SK-N-SH treated with all-trans-retinoic acid at 6 μM for 48 hours (cell line): ENCODE data around the gene SMCO4.

Experiments used
- ARNTL ChIP-seq: fragments of 450-650 bp; formaldehyde crosslinking; IDR thresholded peaks from 2 replicates; pipeline ENCODE4 v1.5.0; 2020; ENCODE audit warnings: low read depth, mild to moderate bottlenecking, moderate library complexity, borderline replicate concordance
- BACH2 ChIP-seq: fragments of 250-450 bp; sonication (Bioruptor Pico); IDR thresholded peaks from 2 replicates; pipeline ENCODE4 v1.9.0; 2021; ENCODE audit warnings: mild to moderate bottlenecking, borderline replicate concordance
- CREB5 ChIP-seq: fragments of 250-450 bp; sonication (Bioruptor Pico); IDR thresholded peaks from 2 replicates; pipeline ENCODE4 v1.5.1; 2020; ENCODE audit warnings: low read depth, mild to moderate bottlenecking, moderate library complexity
- CSDC2 ChIP-seq: fragments of 250-450 bp; sonication (Bioruptor Pico); IDR thresholded peaks from 2 replicates; pipeline ENCODE4 v1.5.0; 2020; ENCODE audit warnings: mild to moderate bottlenecking, moderate library complexity
- ISL1 ChIP-seq: fragments of 250-450 bp; sonication (Bioruptor Pico); IDR thresholded peaks from 2 replicates; pipeline ENCODE4 v2.1.2; 2022; ENCODE audit warnings: mild to moderate bottlenecking, moderate library complexity
- RARB ChIP-seq: fragments of 250-450 bp; sonication (Bioruptor Pico); IDR thresholded peaks from 2 replicates; pipeline ENCODE4 v1.8.0; 2021; ENCODE audit warnings: mild to moderate bottlenecking, moderate library complexity
- ZC3H10 ChIP-seq: fragments of 250-450 bp; sonication (Bioruptor Pico); IDR thresholded peaks from 2 replicates; pipeline ENCODE4 v1.5.1; 2021; ENCODE audit warnings: mild to moderate bottlenecking, moderate library complexity
- ZFP30 ChIP-seq: fragments of 450-650 bp; formaldehyde crosslinking; IDR thresholded peaks from 2 replicates; pipeline ENCODE4 v1.5.0; 2022; ENCODE audit warnings: mild to moderate bottlenecking, moderate library complexity
- ZNF565 ChIP-seq: fragments of 450-650 bp; formaldehyde crosslinking; conservative IDR thresholded peaks from 2 replicates; pipeline ENCODE4 v1.5.0; 2020; ENCODE audit warnings: low read depth, mild to moderate bottlenecking, moderate library complexity
- ZNF8 ChIP-seq: fragments of 450-650 bp; formaldehyde crosslinking; IDR thresholded peaks from 2 replicates; pipeline ENCODE4 v1.5.0; 2020; ENCODE audit warnings: mild to moderate bottlenecking, moderate library complexity
- TF ChIP-seq, protein P1 (sequence below): fragments of 250-450 bp; sonication (Bioruptor Pico); IDR thresholded peaks from 2 replicates; pipeline ENCODE4 v1.5.0; 2020; ENCODE audit warnings: mild to moderate bottlenecking, moderate library complexity

DNA sequence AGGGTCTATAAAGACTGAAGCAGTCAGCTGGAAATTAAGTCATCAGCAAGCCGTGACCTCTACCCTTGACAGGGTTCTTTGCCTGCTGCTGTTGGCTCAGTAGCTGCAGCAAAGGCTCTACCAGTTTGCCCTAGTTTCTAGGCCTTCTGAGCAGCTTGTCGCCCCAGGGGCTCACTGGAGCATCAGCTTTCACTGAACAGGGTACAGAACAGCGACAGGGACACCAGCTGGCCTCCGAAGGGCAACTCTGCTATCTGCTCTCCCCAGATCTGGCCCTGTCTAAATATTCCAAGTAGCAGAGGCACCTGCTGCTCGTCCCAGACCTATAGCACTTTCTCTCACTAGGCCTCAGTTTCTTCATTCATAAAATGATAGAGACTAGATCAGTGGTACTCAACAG lies 42.4 kb downstream of the SMCO4 start:
- no peak for TF ChIP-seq CSDC2 (CRISPR knock-in tag)
- no peak for TF ChIP-seq ARNTL (CRISPR knock-in tag)
- TF ChIP-seq ISL1 (CRISPR knock-in tag): no peak
- TF ChIP-seq RARB (CRISPR knock-in tag): no peak
- no peak for TF ChIP-seq ZNF8 (CRISPR knock-in tag)
- TF ChIP-seq, protein P1, sequence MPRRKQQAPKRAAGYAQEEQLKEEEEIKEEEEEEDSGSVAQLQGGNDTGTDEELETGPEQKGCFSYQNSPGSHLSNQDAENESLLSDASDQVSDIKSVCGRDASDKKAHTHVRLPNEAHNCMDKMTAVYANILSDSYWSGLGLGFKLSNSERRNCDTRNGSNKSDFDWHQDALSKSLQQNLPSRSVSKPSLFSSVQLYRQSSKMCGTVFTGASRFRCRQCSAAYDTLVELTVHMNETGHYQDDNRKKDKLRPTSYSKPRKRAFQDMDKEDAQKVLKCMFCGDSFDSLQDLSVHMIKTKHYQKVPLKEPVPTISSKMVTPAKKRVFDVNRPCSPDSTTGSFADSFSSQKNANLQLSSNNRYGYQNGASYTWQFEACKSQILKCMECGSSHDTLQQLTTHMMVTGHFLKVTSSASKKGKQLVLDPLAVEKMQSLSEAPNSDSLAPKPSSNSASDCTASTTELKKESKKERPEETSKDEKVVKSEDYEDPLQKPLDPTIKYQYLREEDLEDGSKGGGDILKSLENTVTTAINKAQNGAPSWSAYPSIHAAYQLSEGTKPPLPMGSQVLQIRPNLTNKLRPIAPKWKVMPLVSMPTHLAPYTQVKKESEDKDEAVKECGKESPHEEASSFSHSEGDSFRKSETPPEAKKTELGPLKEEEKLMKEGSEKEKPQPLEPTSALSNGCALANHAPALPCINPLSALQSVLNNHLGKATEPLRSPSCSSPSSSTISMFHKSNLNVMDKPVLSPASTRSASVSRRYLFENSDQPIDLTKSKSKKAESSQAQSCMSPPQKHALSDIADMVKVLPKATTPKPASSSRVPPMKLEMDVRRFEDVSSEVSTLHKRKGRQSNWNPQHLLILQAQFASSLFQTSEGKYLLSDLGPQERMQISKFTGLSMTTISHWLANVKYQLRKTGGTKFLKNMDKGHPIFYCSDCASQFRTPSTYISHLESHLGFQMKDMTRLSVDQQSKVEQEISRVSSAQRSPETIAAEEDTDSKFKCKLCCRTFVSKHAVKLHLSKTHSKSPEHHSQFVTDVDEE: no peak
- no peak for TF ChIP-seq ZFP30
- TF ChIP-seq BACH2 (CRISPR knock-in tag): no peak
- no peak for TF ChIP-seq ZNF565 (CRISPR knock-in tag)
- no peak for TF ChIP-seq CREB5 (CRISPR knock-in tag)
- no peak for TF ChIP-seq ZC3H10 (CRISPR knock-in tag)
